Activated CD8-positive, alpha-beta T cell treated with anti-CD3 and anti-CD28 coated beads for 36 hours (primary cell): ENCODE measurements around the gene PLPP4. TPM values are rescaled to one million over a fixed set of nuclear protein-coding genes. Genes with fewer than 3 reads are reported as not detected.

Experiments
- ATAC-seq: fragments of 200-7000 bp; cut with Tn5 transposase; one replicate; pipeline ENCODE4 v1.10.0; 2021; ENCODE audit warnings: mild to moderate bottlenecking, moderate library complexity
- CTCF ChIA-PET: fragments of 350-600 bp; sonication (Branson Sonifier 250); formaldehyde crosslinking; loops from one replicate; lab custom pipeline; 2021; ENCODE audit warnings: antibody characterized with exemption; lab: Charles Lee
- POLR2A ChIA-PET: fragments of 350-600 bp; sonication (Branson Sonifier 250); formaldehyde crosslinking; loops from one replicate; lab custom pipeline; 2021; ENCODE audit warnings: antibody characterized with exemption; lab: Charles Lee
- DNase-seq: peaks from one replicate; pipeline ENCODE4 v3.0.0-alpha.2; 2020
- H3K27ac Mint-ChIP-seq: one replicate; pipeline ENCODE4 v1.8.0; 2021; ENCODE audit warnings: mild to moderate bottlenecking, mixed read lengths
- H3K27me3 Mint-ChIP-seq: one replicate; pipeline ENCODE4 v1.8.0; 2021; ENCODE audit warnings: mixed read lengths
- H3K36me3 Mint-ChIP-seq: one replicate; pipeline ENCODE4 v1.8.0; 2021; ENCODE audit warnings: low read depth, mixed read lengths
- H3K4me1 Mint-ChIP-seq: one replicate; pipeline ENCODE4 v1.8.0; 2021; ENCODE audit warnings: low read depth, mixed read lengths
- H3K4me3 Mint-ChIP-seq: one replicate; pipeline ENCODE4 v1.8.0; 2021; ENCODE audit warnings: mild to moderate bottlenecking, moderate library complexity, mixed read lengths
- H3K9me3 Mint-ChIP-seq: one replicate; pipeline ENCODE4 v1.8.0; 2021; ENCODE audit warnings: mixed read lengths
- intact Hi-C: fragments of 100-400 bp; cut with micrococcal nuclease; formaldehyde crosslinking; loops from one replicate; pipeline ENCODE4 v1.10.0; 2022
- total RNA-seq, 2 experiments: library from RNA; stranded (reverse); gene quantifications; one replicate each; pipeline ENCODE4 v1.2.3, GENCODE V29; 2021
- TF ChIP-seq, protein P1 (sequence below): fragments of 200-600 bp; IDR thresholded peaks from one replicate; pipeline ENCODE4 v1.8.0; 2022; ENCODE audit warnings: antibody characterized with exemption, mild to moderate bottlenecking

PLPP4 gene
- total RNA-seq, 2 experiments from 2014 or later: not detected

DNA sequence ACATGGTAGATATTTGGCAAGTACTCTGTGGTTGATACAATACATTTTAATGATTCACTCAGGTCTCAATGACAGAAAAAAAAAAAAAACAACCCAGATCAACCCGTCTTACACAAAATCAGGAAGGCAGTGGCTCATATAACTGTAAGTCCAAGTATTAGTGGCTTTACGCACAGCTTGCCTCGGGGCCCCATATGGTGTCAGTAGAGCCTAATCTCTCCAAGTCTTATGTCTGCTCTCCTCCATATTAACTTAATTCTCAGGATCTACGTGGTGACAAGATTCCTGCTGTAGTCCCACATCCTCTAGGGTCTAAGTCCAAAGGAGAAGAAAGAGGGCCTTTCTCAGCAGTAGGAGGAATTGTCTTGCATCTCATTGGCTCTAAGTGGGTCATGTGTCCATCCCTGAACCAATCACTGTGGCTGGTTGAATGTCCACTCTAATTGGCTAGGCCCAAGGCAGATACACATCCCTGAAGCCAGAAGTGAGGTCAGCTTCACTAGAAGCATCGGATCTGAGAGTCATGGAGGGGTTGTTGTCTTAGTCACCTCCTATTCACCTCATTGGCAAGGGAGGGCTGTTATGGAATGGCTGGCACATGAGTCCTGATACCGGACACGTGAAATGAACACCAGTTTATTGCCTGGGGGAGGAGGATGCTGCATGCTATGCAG, 20.5 kb upstream of the PLPP4 start:
- Mint-ChIP-seq H3K36me3 (no peaks in the 10 kb centered on the region), H3K4me3 (no peak overlapping the region), H3K27ac (no peak overlapping the region), H3K4me1 (peaks cover 1% of the 10 kb centered on the region), H3K27me3 (peaks cover 11% of the 10 kb centered on the region), H3K9me3 (no peaks in the 10 kb centered on the region)
- DNase-seq: no peak
- ChIA-PET POLR2A (no interaction called here), CTCF (no interaction called here)
- intact Hi-C loops: no loop called here
- ATAC-seq: no peak
- TF ChIP-seq, protein P1, sequence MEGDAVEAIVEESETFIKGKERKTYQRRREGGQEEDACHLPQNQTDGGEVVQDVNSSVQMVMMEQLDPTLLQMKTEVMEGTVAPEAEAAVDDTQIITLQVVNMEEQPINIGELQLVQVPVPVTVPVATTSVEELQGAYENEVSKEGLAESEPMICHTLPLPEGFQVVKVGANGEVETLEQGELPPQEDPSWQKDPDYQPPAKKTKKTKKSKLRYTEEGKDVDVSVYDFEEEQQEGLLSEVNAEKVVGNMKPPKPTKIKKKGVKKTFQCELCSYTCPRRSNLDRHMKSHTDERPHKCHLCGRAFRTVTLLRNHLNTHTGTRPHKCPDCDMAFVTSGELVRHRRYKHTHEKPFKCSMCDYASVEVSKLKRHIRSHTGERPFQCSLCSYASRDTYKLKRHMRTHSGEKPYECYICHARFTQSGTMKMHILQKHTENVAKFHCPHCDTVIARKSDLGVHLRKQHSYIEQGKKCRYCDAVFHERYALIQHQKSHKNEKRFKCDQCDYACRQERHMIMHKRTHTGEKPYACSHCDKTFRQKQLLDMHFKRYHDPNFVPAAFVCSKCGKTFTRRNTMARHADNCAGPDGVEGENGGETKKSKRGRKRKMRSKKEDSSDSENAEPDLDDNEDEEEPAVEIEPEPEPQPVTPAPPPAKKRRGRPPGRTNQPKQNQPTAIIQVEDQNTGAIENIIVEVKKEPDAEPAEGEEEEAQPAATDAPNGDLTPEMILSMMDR: no peak

DNA sequence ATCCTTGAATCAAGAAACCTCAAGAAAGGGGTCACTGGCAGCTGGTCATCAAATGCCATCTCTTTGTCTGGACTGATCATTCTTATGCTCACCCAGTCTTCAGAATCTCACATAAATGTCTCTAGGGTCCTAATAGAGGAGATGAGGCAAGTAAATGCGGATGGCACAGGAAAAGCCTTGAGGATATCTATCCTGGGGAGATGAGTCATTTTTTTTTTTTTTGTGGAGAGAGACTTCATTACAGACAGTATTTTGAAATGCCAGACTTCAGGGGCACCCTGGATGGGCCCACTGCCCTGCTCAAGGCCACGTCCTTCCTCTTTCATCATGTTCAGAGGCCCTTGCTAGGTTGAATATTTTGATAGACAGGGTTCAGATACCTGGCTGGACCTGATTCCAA, 19.5 kb upstream of the PLPP4 start:
- DNase-seq (no peak), ATAC-seq (no peak)
- H3K4me1 Mint-ChIP-seq: no peaks in the 10 kb centered on the region
- peaks cover 7% of the 10 kb centered on the region for H3K27me3 Mint-ChIP-seq
- CTCF ChIA-PET: no interaction called here
- POLR2A ChIA-PET: no interaction called here
- no peaks in the 10 kb centered on the region for H3K9me3 Mint-ChIP-seq
- H3K4me3 Mint-ChIP-seq: no peak overlapping the region
- no peaks in the 10 kb centered on the region for H3K36me3 Mint-ChIP-seq
- TF ChIP-seq, protein P1: no peak
- no peak overlapping the region for H3K27ac Mint-ChIP-seq
- intact Hi-C loops: no loop called here

- POLR2A ChIA-PET: no interaction called here
- DNase-seq: no peak
- H3K4me1 Mint-ChIP-seq: peaks cover 2% of the 10 kb centered on the region
- CTCF ChIA-PET: no interaction called here
- no peak overlapping the region for H3K4me3 Mint-ChIP-seq
- intact Hi-C loops: no loop called here
- H3K27ac Mint-ChIP-seq: no peak overlapping the region
- peaks cover 12% of the 10 kb centered on the region for H3K27me3 Mint-ChIP-seq
- no peaks in the 10 kb centered on the region for H3K36me3 Mint-ChIP-seq
- ATAC-seq: no peak
- TF ChIP-seq, protein P1: no peak
- H3K9me3 Mint-ChIP-seq: peaks cover 2% of the 10 kb centered on the region
Measured at GRCh38 chr10:120451968-120452367, 5.1 kb upstream of the PLPP4 start.

GRCh38 chr10:120453319-120453718, 3.7 kb upstream of the PLPP4 start:
- Mint-ChIP-seq H3K27me3 (peaks cover 18% of the 10 kb centered on the region), H3K9me3 (peaks cover 2% of the 10 kb centered on the region), H3K4me1 (peaks cover 2% of the 10 kb centered on the region), H3K4me3 (no peak overlapping the region), H3K36me3 (no peaks in the 10 kb centered on the region), H3K27ac (no peak overlapping the region)
- CTCF ChIA-PET: no interaction called here
- TF ChIP-seq, protein P1: no peak
- no peak for ATAC-seq
- no peak for DNase-seq
- POLR2A ChIA-PET: no interaction called here
- intact Hi-C loops: no loop called here

DNA sequence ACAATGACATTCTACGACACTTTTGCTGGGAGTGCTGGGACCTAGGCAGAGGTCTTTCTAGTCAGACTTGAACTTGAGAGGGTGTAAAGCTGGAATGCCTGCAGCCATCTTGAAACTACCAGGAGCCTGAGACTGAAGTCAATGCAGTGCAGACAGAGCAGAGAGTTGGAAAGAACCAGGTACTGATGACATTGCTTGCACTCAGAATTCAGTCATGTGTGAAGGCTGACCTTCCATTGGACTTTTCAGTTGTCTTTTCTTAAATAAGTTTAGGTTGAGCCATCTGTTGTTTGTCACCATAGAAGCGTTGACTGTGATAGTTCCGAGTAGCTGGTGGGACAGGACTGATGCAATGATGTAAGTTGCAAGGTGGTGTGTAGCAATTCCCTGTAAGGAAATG, 3.1 kb upstream of the PLPP4 start:
- Mint-ChIP-seq H3K4me1 (peaks cover 2% of the 10 kb centered on the region), H3K27ac (no peak overlapping the region), H3K36me3 (no peaks in the 10 kb centered on the region), H3K9me3 (peaks cover 2% of the 10 kb centered on the region), H3K27me3 (peaks cover 22% of the 10 kb centered on the region), H3K4me3 (no peak overlapping the region)
- no peak for DNase-seq
- intact Hi-C loops: no loop called here
- ChIA-PET POLR2A (no interaction called here), CTCF (no interaction called here)
- ATAC-seq: no peak
- TF ChIP-seq, protein P1: no peak
